Measurements from ENCODE around the gene CDC42EP4. TPM values are rescaled to one million over a fixed set of nuclear protein-coding genes. Genes with fewer than 3 reads are reported as not detected.
A peak's percentile ranks its signal among the peaks of the same experiment; 100 is the strongest.
"Not testable (repeated sequence)": the region's sequence is repeated elsewhere in the genome, so short reads cannot be mapped to it uniquely, and the experiment has no call there.

The CDC42EP4 gene
- total RNA-seq, 1 donor from 2014 or later, result 124 TPM

DNA sequence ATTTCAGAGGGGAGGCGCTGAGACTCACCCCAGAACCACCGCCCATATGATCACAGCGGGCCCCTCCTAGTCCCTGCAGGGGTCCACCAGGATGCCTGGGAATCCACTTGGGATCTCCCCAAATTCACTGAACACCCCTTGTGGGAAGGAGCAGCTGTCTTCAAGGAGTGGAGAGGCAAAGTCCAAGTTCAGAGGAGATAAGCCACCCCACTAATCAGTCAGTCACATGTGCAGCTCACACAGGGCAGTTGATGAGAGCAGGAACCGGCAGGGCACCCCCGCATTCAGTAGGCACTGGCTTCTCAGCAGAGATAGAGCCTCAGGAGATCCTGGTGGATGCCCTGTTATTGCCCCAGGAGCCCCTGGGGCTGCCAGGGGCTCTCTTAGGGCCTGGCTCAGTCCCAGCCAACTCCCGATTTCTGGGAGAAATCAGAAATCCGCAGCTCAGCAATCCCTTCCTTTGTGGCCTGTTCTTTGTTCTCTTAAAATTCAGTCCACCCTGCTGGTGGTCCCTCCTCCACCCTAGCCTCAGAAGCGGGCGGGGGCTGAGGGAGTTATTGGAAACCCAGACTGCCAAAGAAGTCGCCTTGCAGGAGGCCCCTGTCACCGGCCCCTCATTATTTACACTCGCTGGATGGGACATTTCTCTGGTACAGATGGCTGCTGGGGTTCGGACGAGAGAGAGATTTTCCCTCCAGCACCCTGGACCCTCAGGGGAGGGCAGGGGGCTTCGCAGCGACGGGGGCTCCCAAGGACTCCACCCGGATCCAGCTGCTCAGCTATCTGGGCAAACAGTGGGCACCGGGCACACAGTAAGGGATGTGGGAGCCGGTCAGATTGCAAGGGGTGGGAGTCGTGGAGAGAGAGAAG, 1.8 kb downstream of the CDC42EP4 start:
- peak; percentile 64 for DNase-seq
- H3K4me3 Mint-ChIP-seq (ENCODE audit: unreplicated experiment), result peak overlapping the region; percentile 100
- peak overlapping the region; percentile 98 for H3K27ac Mint-ChIP-seq (ENCODE audit: unreplicated experiment)
- TF ChIP-seq CTCF (IDR thresholded peaks at IDR 0.05; ENCODE audit: partially characterized antibody, unreplicated experiment), result no peak
- H3K4me1 Mint-ChIP-seq (ENCODE audit: low read depth, unreplicated experiment), result peaks cover 24% of the 10 kb centered on the region
- H3K36me3 Mint-ChIP-seq (ENCODE audit: unreplicated experiment), result no peaks in the 10 kb centered on the region
- H3K9me3 Mint-ChIP-seq (ENCODE audit: unreplicated experiment), result peaks cover 6% of the 10 kb centered on the region
- H3K27me3 Mint-ChIP-seq (ENCODE audit: unreplicated experiment), result peaks cover 8% of the 10 kb centered on the region

DNA sequence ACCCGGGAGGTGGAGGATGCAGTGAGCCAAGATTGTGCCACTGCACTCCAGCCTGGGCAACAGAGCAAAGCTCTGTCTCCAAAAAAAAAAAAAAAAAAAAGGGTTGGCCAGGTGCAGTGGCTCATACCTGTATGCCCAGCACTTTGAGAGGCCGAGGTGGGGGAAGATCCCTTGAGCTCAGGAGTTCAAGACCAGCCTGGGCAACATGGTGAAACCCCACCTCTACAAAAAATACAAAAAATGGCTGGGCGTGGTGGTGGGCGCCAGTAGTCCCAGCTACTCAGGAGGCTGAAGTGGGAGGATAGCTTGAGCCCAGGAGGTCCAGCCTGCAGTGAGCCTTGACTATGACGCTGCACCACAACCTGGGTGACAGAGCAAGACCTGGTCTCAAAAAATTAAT, 2.8 kb downstream of the CDC42EP4 start:
- peaks cover 27% of the 10 kb centered on the region for H3K4me1 Mint-ChIP-seq (ENCODE audit: low read depth, unreplicated experiment)
- not testable (repeated sequence) for H3K36me3 Mint-ChIP-seq (ENCODE audit: unreplicated experiment); H3K27ac Mint-ChIP-seq (ENCODE audit: unreplicated experiment); H3K9me3 Mint-ChIP-seq (ENCODE audit: unreplicated experiment); H3K4me3 Mint-ChIP-seq (ENCODE audit: unreplicated experiment); DNase-seq; H3K27me3 Mint-ChIP-seq (ENCODE audit: unreplicated experiment)

DNA sequence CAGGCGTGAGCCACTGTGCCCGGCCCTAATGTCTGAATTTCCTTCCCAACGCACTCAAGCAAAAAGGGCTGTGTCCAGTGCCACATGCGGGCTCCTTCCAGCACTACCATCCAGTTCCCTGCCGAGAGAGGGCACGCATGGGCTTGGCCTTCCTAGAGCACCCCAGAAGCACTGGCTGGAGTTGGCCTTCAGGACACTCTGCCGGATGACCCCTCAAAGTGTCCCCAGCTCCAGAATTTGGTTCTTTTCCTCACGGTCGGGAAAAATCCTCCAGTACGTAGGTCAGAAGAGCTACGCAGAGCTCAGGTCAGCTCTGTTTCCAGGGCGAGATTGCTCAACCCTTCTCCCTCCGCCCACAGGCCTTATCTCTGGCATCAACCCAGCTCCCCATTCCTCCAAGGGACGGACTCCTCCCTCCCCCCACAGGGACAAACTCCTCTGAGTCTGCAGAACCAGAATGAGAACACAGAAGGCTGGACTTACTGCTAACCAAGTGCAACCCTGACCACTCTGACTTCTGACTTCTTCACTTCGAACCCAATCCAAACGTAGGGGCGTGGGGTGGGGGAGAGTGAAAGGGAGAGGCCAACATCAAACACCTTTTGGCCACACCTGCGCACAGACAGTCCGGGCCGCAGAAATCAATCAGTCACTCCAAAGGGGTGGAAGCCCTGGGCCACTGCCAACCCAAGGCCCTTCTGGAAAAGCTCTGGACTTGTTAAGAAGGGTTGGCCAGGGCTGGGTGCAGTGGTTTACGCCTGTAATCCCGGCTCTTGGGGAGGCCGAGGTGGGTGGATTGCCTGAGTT, 3.6 kb downstream of the CDC42EP4 start:
- no peak for TF ChIP-seq CTCF (IDR thresholded peaks at IDR 0.05; ENCODE audit: partially characterized antibody, unreplicated experiment)
- Mint-ChIP-seq H3K27ac (ENCODE audit: unreplicated experiment) (peak overlapping the region; percentile 43), H3K9me3 (ENCODE audit: unreplicated experiment) (peaks cover 6% of the 10 kb centered on the region)

DNA sequence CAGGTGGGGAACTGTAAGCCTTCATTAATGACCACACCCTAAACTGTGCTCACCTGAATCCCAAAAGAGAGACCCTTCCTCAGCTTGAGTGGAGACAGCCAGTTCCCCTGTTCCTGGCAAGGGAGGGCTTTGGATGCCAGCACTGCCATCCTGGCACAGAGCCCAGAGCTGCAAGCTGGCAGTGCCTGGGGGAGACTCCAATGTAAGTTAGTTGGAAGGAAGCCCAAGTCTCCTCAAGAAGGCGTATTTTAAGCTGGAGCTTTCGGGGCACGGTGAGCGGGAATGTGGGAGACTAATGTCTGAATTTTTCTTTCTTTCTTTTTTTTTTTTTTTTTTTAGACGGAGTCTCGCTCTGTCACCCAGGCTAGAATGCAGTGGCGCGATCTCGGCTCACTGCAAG, 4.7 kb downstream of the CDC42EP4 start:
- TF ChIP-seq CTCF (IDR thresholded peaks at IDR 0.05; ENCODE audit: partially characterized antibody, unreplicated experiment), result no peak
- no peak overlapping the region for H3K4me3 Mint-ChIP-seq (ENCODE audit: unreplicated experiment)
- peaks cover 32% of the 10 kb centered on the region for H3K4me1 Mint-ChIP-seq (ENCODE audit: low read depth, unreplicated experiment)
- peaks cover 6% of the 10 kb centered on the region for H3K9me3 Mint-ChIP-seq (ENCODE audit: unreplicated experiment)
- H3K27me3 Mint-ChIP-seq (ENCODE audit: unreplicated experiment), result peaks cover 11% of the 10 kb centered on the region
- no peaks in the 10 kb centered on the region for H3K36me3 Mint-ChIP-seq (ENCODE audit: unreplicated experiment)
- DNase-seq, result no peak
- H3K27ac Mint-ChIP-seq (ENCODE audit: unreplicated experiment), result no peak overlapping the region

More for the DNA sequence above, 3.6 kb downstream of the CDC42EP4 start:
- peak overlapping the region; percentile 81 for H3K4me3 Mint-ChIP-seq (ENCODE audit: unreplicated experiment)
- H3K4me1 Mint-ChIP-seq (ENCODE audit: low read depth, unreplicated experiment), result peaks cover 30% of the 10 kb centered on the region
- H3K27me3 Mint-ChIP-seq (ENCODE audit: unreplicated experiment), result peaks cover 11% of the 10 kb centered on the region
- H3K36me3 Mint-ChIP-seq (ENCODE audit: unreplicated experiment), result no peaks in the 10 kb centered on the region
- no peak for DNase-seq

- Mint-ChIP-seq H3K27me3 (ENCODE audit: unreplicated experiment) (peaks cover 11% of the 10 kb centered on the region), H3K4me1 (ENCODE audit: low read depth, unreplicated experiment) (peaks cover 34% of the 10 kb centered on the region), H3K27ac (ENCODE audit: unreplicated experiment) (no peak overlapping the region), H3K4me3 (ENCODE audit: unreplicated experiment) (peak overlapping the region; percentile 82), H3K9me3 (ENCODE audit: unreplicated experiment) (peaks cover 6% of the 10 kb centered on the region), H3K36me3 (ENCODE audit: unreplicated experiment) (no peaks in the 10 kb centered on the region)
- TF ChIP-seq CTCF (IDR thresholded peaks at IDR 0.05; ENCODE audit: partially characterized antibody, unreplicated experiment), result no peak
- no peak for DNase-seq
These were observed 5.7 kb downstream of the CDC42EP4 start for GRCh38 chr17:73305845-73306836.
